ENCODE results near the gene OR10A2.

DNA sequence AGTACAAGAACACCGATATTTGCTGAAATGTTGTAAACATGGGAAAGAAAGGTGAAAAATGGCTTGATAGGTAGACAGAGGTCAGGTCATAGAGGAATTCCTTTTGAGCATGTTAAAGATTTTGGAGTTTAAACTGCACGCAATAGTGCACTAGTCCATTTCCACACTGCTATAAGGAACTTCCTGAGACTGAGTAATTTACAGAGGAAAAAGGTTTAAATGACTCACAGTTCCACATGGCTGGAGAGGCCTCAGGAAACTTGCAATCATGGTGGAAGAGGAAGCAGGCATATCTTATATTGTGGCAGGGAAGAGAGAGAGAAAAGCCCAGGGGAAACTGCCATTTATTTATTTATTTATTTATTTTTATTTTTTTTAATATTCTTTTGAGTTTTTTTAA, 12.3 kb upstream of the OR10A2 start:
- TF ChIP-seq POLR2AphosphoS5 (IDR thresholded peaks at IDR 0.05; ENCODE audit: low read depth, low read length) (no peak), POLR2A (IDR thresholded peaks at IDR 0.05; ENCODE audit: low read depth, low read length) (no peak), TAF1 (IDR thresholded peaks at IDR 0.05; ENCODE audit: low read depth, low read length) (no peak), SPI1 (IDR thresholded peaks at IDR 0.05; ENCODE audit: low read depth, low read length) (no peak), PAX5 (IDR thresholded peaks at IDR 0.05; ENCODE audit: insufficient read depth, low read length, severe bottlenecking) (no peak), POU2F2 (IDR thresholded peaks at IDR 0.05; ENCODE audit: low read depth, low read length) (no peak)
